Eye (tissue), 1 donor: Measurements from ENCODE around the gene EFCAB14.
"Not testable (repeated sequence)": the region's sequence is repeated elsewhere in the genome, so short reads cannot be mapped to it uniquely, and the experiment has no call there.

ENCODE experiments used
- DNase-seq: peaks from one replicate; pipeline ENCODE4 v3.0.0-alpha.2; 2015

Gene EFCAB14

GRCh38 chr1:46682064-46682463, 36.9 kb downstream of the EFCAB14 start:
- DNase-seq, result no peak

DNA sequence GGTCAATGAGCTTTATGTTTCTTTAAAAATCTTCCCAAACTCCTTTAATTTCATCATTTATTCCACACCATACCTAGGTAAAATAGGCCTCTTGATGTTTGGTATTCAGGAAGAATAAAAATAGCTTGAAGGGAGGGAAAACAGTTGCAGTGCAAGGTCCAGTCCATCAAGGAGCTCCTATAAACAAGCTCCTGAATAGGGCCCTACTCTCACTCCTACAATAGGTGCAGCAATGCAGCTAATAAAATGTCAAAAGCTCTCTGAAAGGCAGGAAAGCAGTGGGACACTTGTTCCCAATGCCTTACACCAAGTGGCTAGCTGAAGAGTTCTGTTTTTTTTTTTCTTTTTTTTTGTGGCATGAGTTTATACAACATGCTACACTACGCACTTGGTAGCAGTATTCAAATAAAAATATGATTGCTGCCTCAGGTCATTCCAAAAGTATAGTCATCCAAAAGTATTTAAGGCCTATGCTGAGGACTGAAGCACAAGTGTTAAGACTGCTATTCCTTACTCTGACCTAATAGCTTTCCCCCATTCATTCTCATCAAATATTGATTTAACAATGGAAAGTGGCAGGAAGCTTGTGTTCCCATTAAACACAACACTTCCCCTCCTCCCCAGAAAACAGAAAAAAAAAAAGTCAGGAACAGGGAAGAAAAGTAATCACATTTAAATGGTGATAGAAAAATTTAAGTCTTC, 37.4 kb downstream of the EFCAB14 start:
- no peak for DNase-seq

DNA sequence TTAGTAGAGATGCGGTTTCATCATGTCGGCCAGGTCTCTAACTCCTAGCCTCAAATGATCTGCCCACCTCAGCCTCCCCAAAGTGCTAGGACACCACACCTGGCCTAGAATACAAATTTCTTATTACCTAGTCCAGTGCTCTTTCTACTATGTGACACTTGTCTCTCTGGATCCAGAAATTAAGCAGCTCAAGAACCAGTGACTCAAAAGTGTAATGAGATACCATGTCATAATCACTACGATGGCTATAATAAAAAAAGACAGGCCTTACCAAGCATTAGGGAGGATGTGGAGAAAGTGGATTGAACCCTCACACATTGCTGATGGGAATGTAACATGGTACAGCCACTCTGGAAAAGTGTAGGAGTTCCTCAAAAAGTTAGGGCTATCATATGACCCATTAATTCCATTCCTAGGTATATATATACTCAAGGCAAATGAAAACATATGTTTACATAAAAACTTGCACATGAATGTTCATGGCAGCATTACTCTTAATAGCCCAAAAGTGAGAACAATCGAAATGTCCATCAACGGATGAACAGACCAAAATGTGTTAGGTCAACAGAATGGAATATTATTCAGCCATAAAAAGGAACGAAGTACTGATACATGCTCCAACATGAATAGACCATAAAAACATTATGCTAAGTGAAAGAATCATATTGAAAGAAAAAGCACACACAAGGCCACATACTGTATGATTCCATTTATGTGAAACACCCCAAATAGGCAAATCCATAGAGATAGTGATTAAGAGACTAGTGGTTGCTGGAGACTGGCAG, 38.9 kb downstream of the EFCAB14 start:
- DNase-seq, result no peak

DNA sequence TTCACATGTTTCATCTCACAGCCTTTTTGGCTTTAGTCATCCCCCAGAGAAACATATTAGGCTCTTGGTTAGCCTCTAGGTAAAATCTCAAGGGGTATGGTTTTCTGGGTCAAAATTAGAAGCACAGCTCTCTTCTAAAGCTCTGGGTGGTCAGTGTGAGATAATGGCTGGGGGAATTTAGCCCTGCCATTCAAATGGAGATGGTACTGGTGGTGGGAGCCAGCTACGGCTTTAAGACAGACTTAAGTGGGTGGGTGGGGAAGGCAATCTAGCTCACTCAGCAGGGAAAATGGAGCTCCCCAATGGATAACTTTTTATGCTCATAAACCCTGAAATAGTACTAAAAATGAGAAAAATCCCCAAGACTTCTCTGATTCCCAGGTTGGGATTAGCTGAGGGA, 41.6 kb downstream of the EFCAB14 start:
- no peak for DNase-seq

DNA sequence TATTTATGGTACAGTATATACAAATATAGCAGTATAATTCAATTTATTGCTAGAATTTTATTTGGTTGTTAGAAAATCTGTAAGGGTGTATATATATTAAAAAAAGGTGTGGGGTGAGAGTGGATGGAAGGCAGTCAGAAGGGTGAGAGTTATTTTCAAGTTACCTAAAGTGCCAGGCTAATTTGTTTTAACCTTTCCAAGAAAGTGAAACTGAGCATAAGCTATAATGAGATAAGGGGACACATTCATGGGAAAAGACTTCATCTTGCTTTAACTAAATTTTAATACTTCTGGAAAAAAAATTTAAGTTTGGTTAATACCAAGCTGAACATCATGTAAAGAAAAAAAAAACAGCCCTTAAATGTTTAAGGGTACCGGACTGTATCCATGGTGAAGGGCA, 42.4 kb downstream of the EFCAB14 start:
- no peak for DNase-seq

DNA sequence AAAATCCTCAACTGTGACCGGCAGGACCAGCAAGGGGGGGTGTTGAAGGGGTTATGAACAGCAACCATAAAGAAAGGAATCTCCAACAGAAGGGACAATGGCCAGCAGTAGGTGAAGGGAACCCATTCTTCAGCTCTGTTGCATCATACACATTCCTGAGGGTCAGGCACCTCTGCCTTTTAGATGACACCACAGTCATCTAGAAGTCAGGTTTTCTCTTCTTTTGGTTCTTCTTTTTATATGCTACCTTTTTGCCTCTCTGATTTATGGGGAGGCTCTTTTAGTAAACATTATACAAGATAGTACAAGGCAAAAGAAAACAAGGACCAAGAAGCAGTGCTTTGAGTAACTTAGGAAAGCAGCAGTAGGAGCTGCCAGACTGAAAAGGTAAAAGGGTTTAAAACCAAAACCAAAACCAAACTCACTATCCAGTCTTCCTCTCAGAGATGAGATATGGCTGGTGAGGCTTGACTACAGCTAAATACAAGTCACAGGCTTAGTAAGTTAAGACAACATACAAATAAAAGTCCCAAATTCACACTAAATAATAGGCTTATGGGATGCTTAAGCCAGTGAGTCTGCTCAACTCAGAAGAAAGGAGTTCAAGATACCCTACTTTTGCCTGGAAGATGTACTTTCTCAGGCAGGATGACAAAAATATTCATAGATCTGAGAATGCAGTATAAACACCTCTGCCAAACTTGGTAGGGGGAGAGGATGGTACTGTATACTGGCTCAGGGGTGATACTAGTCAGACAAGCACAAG, 43.2 kb downstream of the EFCAB14 start:
- no peak for DNase-seq

GRCh38 chr1:46673749-46674182, 45.1 kb downstream of the EFCAB14 start:
- DNase-seq, result no peak

DNA sequence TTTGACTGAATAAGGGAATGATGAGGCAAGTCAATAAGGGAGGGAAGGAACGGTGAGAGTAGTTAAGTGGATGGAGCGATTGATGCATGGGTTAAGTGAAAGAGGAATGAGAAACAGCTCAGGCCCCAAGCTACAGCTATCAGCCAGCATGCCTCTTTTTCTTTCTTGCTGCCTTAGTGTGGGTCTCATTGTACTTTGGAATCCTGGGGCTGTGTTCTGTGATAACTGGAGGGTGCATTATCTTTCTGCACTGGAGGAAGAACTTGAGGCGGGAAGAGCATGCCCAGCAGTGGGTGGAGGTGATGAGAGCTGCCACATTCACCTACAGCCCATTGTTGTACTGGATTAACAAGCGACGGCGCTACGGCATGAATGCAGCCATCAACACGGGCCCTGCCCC, 46.2 kb downstream of the EFCAB14 start:
- DNase-seq, result no peak

DNA sequence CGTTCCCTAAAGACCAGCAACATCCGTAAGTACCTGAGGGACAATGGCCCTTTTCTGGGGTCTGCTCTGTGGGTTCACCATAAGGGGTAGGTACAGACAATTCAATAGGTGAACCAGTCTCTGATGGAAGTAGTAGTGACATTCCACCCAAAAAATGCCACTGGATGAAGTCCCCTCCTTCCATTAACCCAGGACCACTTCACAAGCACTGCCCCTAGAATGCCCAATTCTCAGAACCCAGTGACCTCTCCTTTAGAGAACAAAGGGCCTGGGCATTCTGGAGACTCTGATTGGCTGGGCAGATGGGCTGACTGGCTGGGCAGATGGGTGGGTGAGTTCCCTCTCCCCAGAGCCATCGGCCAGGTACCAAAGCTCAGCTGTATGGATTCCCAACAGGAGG, 47.4 kb downstream of the EFCAB14 start, which contains the start of gene TEX38:
TSS of gene TEX38 (plus strand) at position 301 of the 400 bp plus-strand sequence. CDS start at position 382, 81 bp downstream.
- no peak for DNase-seq

DNA sequence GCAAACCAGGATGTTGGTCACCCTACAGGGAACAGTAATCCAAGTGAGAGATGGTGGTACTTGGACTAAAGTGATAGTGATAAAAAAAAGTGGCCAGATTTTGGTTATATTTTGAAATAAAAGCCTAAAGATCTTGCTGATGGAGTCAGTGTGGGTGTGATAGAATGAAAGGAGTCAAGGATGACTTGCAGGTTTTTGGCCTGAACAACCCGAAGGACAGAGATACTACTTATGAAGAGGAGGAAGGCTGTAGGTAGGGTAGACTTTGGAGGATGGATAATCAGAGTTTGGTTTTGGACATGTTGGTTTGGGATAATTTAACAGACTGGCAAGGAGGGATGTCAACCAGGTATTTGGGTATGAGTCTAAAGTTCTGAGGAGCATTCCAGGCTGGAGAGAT, 48.8 kb downstream of the EFCAB14 start:
- DNase-seq, result no peak

DNA sequence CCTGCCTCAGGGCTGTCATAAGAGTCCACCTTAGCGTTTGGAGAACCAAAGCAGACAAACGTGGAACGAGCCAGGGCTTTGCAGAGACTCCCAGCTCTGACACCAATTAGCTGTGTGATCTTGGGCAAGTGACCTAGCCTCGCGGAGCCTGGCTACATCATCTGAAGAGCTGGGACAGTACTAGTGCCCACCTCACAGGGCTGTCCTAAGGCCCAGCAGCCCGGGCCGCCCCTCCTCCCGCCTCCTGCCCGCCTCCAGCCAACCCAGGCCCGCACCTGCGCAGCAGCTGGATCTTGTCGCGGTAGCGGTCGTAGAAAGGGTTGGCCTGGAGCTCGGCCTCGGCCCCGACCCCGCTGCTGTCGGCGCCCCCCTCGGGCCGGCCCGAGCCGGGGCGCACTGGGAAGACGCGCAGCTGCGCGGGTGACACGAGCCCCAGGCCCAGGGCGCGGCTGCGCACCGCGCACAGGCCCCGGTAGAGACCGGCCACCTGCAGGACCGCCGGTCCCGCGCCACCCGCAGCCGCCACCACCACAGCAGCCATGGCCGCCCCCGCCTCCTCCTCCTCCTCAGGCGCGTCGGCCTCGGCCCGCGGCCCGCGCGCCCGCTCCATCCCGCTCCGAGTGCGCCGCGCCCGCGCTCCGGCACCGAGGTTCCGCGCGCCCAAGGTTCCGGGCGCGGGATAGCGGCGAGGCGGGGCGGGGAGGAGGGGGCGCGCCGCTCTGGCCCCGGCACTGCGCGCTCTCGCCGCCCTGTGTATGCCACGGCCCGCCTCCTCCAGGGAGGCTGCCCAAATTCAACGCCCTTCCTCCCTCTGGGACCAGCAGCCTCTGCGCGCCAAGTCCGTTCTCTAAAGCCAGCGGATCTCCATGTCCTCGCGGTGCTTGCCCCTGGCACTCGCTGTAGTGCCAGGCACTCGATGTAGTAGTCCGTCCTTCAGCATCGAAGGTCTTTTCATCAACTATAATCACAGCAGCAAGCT, 50.8 kb downstream of the EFCAB14 start, which contains the start of gene ATPAF1:
TSS of gene ATPAF1 (minus strand) at position 583 of the 979 bp plus-strand sequence. CDS start at position 541, 42 bp downstream.
- peak; percentile 84 for DNase-seq

- DNase-seq, result no peak
Measured at GRCh38 chr1:46665983-46666382, 52.9 kb downstream of the EFCAB14 start.

DNA sequence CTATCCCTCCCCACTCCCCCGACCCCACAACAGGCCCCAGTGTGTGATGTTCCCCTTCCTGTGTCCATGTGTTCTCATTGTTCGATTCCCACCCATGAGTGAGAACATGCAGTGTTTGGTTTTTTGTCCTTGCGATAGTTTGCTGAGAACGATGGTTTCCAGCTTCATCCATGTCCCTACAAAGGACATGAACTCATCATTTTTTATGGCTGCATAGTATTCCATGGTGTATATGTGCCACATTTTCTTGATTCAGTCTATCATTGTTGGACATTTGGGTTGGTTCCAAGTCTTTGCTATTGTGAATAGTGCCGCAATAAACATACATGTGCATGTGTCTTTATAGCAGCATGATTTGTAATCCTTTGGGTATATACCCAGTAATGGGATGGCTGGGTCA, 56.0 kb downstream of the EFCAB14 start:
- DNase-seq, result not testable (repeated sequence)

DNA sequence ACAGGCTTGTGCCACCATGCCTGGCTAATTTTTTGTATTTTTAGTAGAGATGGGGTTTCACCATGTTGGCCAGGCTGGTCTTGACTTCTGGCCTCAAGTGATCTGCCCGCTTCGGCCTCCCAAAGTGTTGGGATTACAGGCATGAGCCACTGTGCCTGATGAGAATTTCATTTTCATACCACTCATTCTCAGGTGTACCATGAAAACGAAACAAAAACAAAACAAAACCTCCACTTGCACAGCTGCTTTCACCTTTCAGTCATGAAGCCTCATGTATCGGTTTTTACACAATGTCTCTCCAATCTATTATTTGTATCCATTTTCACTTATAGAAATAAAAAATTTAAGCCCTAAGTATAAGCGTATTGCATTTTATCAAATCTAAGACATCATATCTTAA, 58.8 kb downstream of the EFCAB14 start:
- DNase-seq, result not testable (repeated sequence)

DNA sequence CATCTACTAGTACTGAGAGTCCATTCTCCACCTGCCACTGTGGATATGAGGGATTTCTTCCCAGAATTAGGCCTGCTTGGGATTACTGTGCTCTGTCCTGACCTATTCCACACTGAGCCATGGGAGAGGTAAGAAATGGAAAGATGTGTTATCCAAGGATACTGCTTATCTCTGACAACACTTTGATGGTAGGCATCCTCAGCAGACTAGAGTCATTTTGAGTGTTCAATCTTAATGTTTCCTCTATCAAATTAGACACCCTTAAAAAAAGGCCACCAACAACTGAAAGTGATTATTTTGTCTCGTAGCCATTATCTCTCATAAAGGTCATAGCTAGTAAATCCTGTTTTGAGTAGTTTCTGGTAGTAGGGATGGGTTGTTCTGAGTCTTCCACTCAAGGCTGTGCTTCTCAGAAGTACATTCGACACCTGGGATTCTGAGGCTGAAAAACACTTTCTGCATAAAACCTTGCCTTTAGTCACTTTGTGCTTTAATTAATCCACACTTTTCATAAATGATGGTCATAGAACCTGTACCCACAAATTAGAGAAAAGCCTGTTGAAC, 59.5 kb downstream of the EFCAB14 start:
- no peak for DNase-seq

- no peak for DNase-seq
Measured at GRCh38 chr1:46657775-46658174, 61.1 kb downstream of the EFCAB14 start.

- DNase-seq, result no peak
Measured at GRCh38 chr1:46656643-46657042, 62.3 kb downstream of the EFCAB14 start.

- no peak for DNase-seq
Measured at GRCh38 chr1:46655848-46656247, 63.1 kb downstream of the EFCAB14 start.

GRCh38 chr1:46654698-46655097, 64.2 kb downstream of the EFCAB14 start:
- not testable (repeated sequence) for DNase-seq

GRCh38 chr1:46654012-46654411, 64.9 kb downstream of the EFCAB14 start:
- DNase-seq, result no peak

DNA sequence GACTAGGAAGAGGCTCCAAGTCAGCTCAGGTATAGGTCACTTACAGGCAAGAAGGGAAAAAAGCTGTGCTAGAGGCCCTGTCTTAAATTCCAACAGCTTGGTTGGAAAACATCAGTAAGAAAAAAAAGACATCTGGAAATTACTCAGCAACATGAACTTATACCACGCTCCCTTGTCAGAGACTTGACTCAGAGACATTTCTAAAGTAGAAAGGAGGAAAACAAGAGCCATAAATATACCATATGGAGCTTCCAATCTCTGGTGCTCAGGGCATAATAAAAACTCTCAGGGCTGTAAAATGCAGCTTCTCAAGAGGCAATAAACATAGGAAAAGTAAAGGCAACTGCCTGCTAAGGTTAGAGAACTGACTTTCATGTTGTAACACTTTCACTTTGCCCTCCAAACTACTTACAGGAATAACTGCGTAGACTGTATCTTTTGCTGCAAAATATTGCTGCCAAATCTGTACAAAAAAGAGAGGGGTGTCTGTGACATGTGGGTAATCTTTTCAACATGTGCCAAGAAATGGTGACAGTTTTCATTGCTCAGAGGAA, 65.4 kb downstream of the EFCAB14 start:
- DNase-seq, result no peak
